ENCODE data around the gene AMN1.

The AMN1 gene

GRCh38 chr12:31772685-31773222, 43.9 kb upstream of the AMN1 start:
- Histone ChIP-seq H3K9me3 (ENCODE audit: insufficient read depth, low read depth, low read length) (no peaks in the 10 kb centered on the region), H3K79me2 (ENCODE audit: insufficient read depth, low read length) (no peaks in the 10 kb centered on the region), H3K4me1 (ENCODE audit: insufficient read depth, low read length, poor library complexity, severe bottlenecking) (no peaks in the 10 kb centered on the region), H2AFZ (ENCODE audit: low read length) (no peak overlapping the region), H3K9me2 (replicated peaks; ENCODE audit: low read depth, low read length) (no peaks in the 10 kb centered on the region), H3K36me3 (ENCODE audit: insufficient read depth, low read length) (no peaks in the 10 kb centered on the region), H3F3A (ENCODE audit: low read depth) (no peaks in the 10 kb centered on the region), H3K4me3 (ENCODE audit: low read length, poor library complexity, severe bottlenecking) (no peak overlapping the region), H3K9ac (ENCODE audit: low read depth, low read length, poor library complexity, severe bottlenecking) (no peak overlapping the region), H3K27me3 (ENCODE audit: insufficient read depth, low read length, poor library complexity, severe bottlenecking) (no peaks in the 10 kb centered on the region), H3K4me2 (ENCODE audit: low read depth, low read length, poor library complexity, severe bottlenecking) (no peak overlapping the region), H4K20me1 (ENCODE audit: insufficient read depth, low read length, poor library complexity, severe bottlenecking) (no peaks in the 10 kb centered on the region)
- no peak for TF ChIP-seq EZH2phosphoT487 (IDR thresholded peaks at IDR 0.05; ENCODE audit: borderline replicate concordance)

- no peak overlapping the region for H2AFZ ChIP-seq (ENCODE audit: low read length)
- H3F3A ChIP-seq (ENCODE audit: low read depth): no peaks in the 10 kb centered on the region
- no peak overlapping the region for H3K9ac ChIP-seq (ENCODE audit: low read depth, low read length, poor library complexity, severe bottlenecking)
- H3K4me2 ChIP-seq (ENCODE audit: low read depth, low read length, poor library complexity, severe bottlenecking): no peak overlapping the region
- no peak overlapping the region for H3K4me3 ChIP-seq (ENCODE audit: low read length, poor library complexity, severe bottlenecking)
- no peaks in the 10 kb centered on the region for H3K9me2 ChIP-seq (replicated peaks; ENCODE audit: low read depth, low read length)
- H4K20me1 ChIP-seq (ENCODE audit: insufficient read depth, low read length, poor library complexity, severe bottlenecking): no peaks in the 10 kb centered on the region
- TF ChIP-seq CTCF (conservative IDR thresholded peaks at IDR 0.05; ENCODE audit: low read length) (no peak), EZH2phosphoT487 (IDR thresholded peaks at IDR 0.05; ENCODE audit: borderline replicate concordance) (no peak)
- H3K4me1 ChIP-seq (ENCODE audit: insufficient read depth, low read length, poor library complexity, severe bottlenecking): no peaks in the 10 kb centered on the region
- H3K9me3 ChIP-seq (ENCODE audit: insufficient read depth, low read depth, low read length): no peaks in the 10 kb centered on the region
- no peaks in the 10 kb centered on the region for H3K27me3 ChIP-seq (ENCODE audit: insufficient read depth, low read length, poor library complexity, severe bottlenecking)
- no peaks in the 10 kb centered on the region for H3K36me3 ChIP-seq (ENCODE audit: insufficient read depth, low read length)
- no peaks in the 10 kb centered on the region for H3K79me2 ChIP-seq (ENCODE audit: insufficient read depth, low read length)
Measured at GRCh38 chr12:31772186-31772585, 43.4 kb upstream of the AMN1 start.

GRCh38 chr12:31768046-31768445, 39.2 kb upstream of the AMN1 start:
- TF ChIP-seq EZH2phosphoT487 (IDR thresholded peaks at IDR 0.05; ENCODE audit: borderline replicate concordance): no peak
- TF ChIP-seq CTCF (conservative IDR thresholded peaks at IDR 0.05; ENCODE audit: low read length): no peak
- Histone ChIP-seq H3K36me3 (ENCODE audit: insufficient read depth, low read length) (no peaks in the 10 kb centered on the region), H3K27me3 (ENCODE audit: insufficient read depth, low read length, poor library complexity, severe bottlenecking) (no peaks in the 10 kb centered on the region)

GRCh38 chr12:31765931-31766330, 37.1 kb upstream of the AMN1 start:
- TF ChIP-seq CTCF (conservative IDR thresholded peaks at IDR 0.05; ENCODE audit: low read length) (no peak), EZH2phosphoT487 (IDR thresholded peaks at IDR 0.05; ENCODE audit: borderline replicate concordance) (no peak)
- Histone ChIP-seq H3K9me2 (replicated peaks; ENCODE audit: low read depth, low read length) (no peaks in the 10 kb centered on the region), H2AFZ (ENCODE audit: low read length) (no peak overlapping the region), H4K20me1 (ENCODE audit: insufficient read depth, low read length, poor library complexity, severe bottlenecking) (no peaks in the 10 kb centered on the region), H3K36me3 (ENCODE audit: insufficient read depth, low read length) (no peaks in the 10 kb centered on the region), H3K9ac (ENCODE audit: low read depth, low read length, poor library complexity, severe bottlenecking) (no peak overlapping the region), H3K4me3 (ENCODE audit: low read length, poor library complexity, severe bottlenecking) (no peak overlapping the region), H3K4me2 (ENCODE audit: low read depth, low read length, poor library complexity, severe bottlenecking) (no peak overlapping the region), H3K9me3 (ENCODE audit: insufficient read depth, low read depth, low read length) (no peaks in the 10 kb centered on the region), H3K79me2 (ENCODE audit: insufficient read depth, low read length) (no peaks in the 10 kb centered on the region), H3K4me1 (ENCODE audit: insufficient read depth, low read length, poor library complexity, severe bottlenecking) (no peaks in the 10 kb centered on the region), H3K27me3 (ENCODE audit: insufficient read depth, low read length, poor library complexity, severe bottlenecking) (no peaks in the 10 kb centered on the region), H3F3A (ENCODE audit: low read depth) (no peaks in the 10 kb centered on the region)

More at GRCh38 chr12:31768046-31768445, 39.2 kb upstream of the AMN1 start:
- H3K9ac ChIP-seq (ENCODE audit: low read depth, low read length, poor library complexity, severe bottlenecking): no peak overlapping the region
- no peak overlapping the region for H3K4me2 ChIP-seq (ENCODE audit: low read depth, low read length, poor library complexity, severe bottlenecking)
- H3K4me1 ChIP-seq (ENCODE audit: insufficient read depth, low read length, poor library complexity, severe bottlenecking): no peaks in the 10 kb centered on the region
- no peaks in the 10 kb centered on the region for H3K79me2 ChIP-seq (ENCODE audit: insufficient read depth, low read length)
- H3K9me2 ChIP-seq (replicated peaks; ENCODE audit: low read depth, low read length): no peaks in the 10 kb centered on the region
- no peaks in the 10 kb centered on the region for H3K9me3 ChIP-seq (ENCODE audit: insufficient read depth, low read depth, low read length)
- no peaks in the 10 kb centered on the region for H3F3A ChIP-seq (ENCODE audit: low read depth)
- no peak overlapping the region for H3K4me3 ChIP-seq (ENCODE audit: low read length, poor library complexity, severe bottlenecking)
- no peak overlapping the region for H2AFZ ChIP-seq (ENCODE audit: low read length)
- no peaks in the 10 kb centered on the region for H4K20me1 ChIP-seq (ENCODE audit: insufficient read depth, low read length, poor library complexity, severe bottlenecking)

Data from Loucy (cell line).